Motor neuron (in vitro differentiated cells): Measurements from ENCODE around the gene RAB27B. TPM values are rescaled to one million over a fixed set of nuclear protein-coding genes. Genes with fewer than 3 reads are reported as not detected.
"Not testable (repeated sequence)": the region's sequence is repeated elsewhere in the genome, so short reads cannot be mapped to it uniquely, and the experiment has no call there.

Experiments used
- ATAC-seq, 8 experiments: fragments of 200-7000 bp; cut with Tn5 transposase; replicated peaks in 6 of 8; 2 replicates each; pipeline ENCODE4 v1.8.0; 2021; ENCODE audit warnings: mild to moderate bottlenecking in 8 of 8, moderate library complexity in 8 of 8
- H3K27ac ChIP-seq, 2 donors: fragments of 250-450 bp; sonication (Bioruptor Pico); 2 replicates each; pipeline ENCODE4 v1.9.0; 2021; ENCODE audit warnings: antibody characterized with exemption in 2 of 2, mild to moderate bottlenecking in 2 of 2, moderate library complexity in 1 of 2
- H3K4me1 ChIP-seq, 2 donors: fragments of 250-450 bp; sonication (Bioruptor Pico); replicated peaks in 1 of 2; 2 replicates each; pipeline ENCODE4 v1.6.1; 2021; ENCODE audit warnings: antibody characterized with exemption in 2 of 2, mild to moderate bottlenecking in 2 of 2, moderate library complexity in 1 of 2
- H3K4me3 ChIP-seq, 5 donors: fragments of 250-450 bp; sonication (Bioruptor Pico); 2 replicates each; pipeline ENCODE4 v1.9.0; 2021; ENCODE audit warnings: antibody characterized with exemption in 5 of 5, mild to moderate bottlenecking in 5 of 5, moderate library complexity in 4 of 5
- WGBS, 10 experiments: fragments of 450-650 bp; shearing (Covaris generic); methylation state at CpG; one replicate each; pipeline ENCODE4 v1.0.0; 2022; 5-methylcytosine and 5-hydroxymethylcytosine counted together
- in situ Hi-C, 9 experiments: fragments of 400-800 bp; cut with MboI; loops; one replicate each; pipeline ENCODE4 v1.15.0; 2021; ENCODE audit warnings: low sequenced_read_pairs in 9 of 9, low pct_unique_long_range_greater_than_20kb in 2 of 9; ENCODE audit not compliant: unreplicated experiment in 9 of 9
- total RNA-seq, 8 experiments: library from RNA; unstranded; fragments of 300-600 nt; gene quantifications; 2 replicates each; pipeline versions ENCODE4 v1.2.3 to v1.2.4, GENCODE V29; 2022

The RAB27B gene
- total RNA-seq, 8 experiments from 2014 or later, result 0.03 to 8.5 (median 3.0) TPM

DNA sequence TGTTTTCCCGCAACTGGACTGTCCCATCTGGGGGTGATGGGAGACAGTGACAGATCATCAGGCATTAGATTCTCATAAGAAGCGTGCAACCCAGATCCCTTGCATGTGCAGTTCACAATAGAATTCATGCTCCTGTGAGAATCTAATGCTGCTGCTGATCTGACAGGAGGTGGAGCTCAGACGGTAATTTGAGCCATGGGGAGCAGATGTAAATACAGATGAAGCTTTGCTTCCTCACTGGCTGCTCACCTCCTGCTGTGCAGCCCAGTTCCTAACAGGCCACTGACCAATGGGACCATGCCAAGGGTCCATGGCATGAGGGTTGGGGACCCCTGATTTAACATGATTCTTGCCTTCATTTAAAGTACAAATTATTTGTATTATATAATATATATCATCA is 26.8 kb downstream of the RAB27B start:
- in situ Hi-C loops, H3K4me1 ChIP-seq, H3K27ac ChIP-seq, ATAC-seq, H3K4me3 ChIP-seq: not testable (repeated sequence)
- WGBS, 10 experiments, result 43 to 100% (median 93%) methylated on average over 1 to 3 of the region's 3 CpGs; no CpG with 5 or more reads in 1 of the 10 experiments

DNA sequence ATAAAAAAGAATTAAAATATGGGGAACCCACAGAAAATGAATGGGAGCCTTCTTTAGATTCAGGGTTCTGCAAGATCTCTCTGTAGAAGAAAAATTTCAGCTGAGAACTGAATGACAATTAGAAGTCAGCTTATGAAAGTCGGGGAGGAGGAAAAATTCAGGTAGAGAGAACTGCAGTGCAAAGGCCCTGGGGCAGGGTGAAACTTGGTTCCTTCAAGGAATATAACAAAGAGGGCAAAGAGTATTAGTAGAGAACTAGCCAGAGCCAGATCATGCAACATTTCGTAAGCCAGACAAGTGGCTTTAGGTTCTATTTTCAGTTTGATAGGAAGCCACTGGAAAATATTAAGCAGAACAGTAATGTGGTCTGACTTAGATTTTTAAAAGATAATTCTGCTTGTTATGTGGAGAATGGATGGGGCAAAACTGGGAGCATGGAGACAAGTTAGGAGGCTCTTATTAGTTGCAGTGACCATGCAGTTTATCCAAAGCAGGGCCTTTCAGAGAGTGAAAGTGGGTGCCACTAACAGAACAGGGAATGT is 27.9 kb downstream of the RAB27B start:
- Histone ChIP-seq H3K4me1 (no peaks in the 10 kb centered on the region), H3K27ac (no peak overlapping the region), H3K4me3 (no peak overlapping the region)
- in situ Hi-C loops, result no loop called here
- ATAC-seq, result no peak
- 42 to 100% (median 63%) methylated on average over 1 to 2 of the region's 2 CpGs; no CpG with 5 or more reads in 1 of the 10 experiments for WGBS, 10 experiments

DNA sequence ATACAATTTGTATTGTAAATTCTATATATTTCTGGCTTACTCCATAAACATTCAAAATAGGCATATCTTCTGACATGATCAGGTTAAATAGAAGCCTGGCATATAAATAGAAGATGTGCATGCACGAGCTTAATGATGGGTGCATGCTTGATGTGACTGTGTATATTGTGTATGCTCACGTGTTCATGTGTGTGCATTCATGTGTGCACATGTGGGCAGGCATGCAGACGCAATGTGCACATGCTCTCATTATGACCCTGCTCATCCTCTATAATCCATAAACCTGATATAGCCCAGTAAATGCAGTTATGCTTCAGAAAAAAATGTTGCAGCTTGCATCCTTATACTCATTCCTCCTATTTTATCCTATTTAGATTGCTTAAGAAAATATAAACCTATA is 29.2 kb downstream of the RAB27B start:
- Histone ChIP-seq H3K4me3 (no peak overlapping the region), H3K4me1 (no peaks in the 10 kb centered on the region), H3K27ac (no peak overlapping the region)
- in situ Hi-C loops, result no loop called here
- ATAC-seq, result no peak
- 39 to 88% (median 72%) methylated on average over 1 to 3 of the region's 3 CpGs; no CpG with 5 or more reads in 1 of the 10 experiments for WGBS, 10 experiments

DNA sequence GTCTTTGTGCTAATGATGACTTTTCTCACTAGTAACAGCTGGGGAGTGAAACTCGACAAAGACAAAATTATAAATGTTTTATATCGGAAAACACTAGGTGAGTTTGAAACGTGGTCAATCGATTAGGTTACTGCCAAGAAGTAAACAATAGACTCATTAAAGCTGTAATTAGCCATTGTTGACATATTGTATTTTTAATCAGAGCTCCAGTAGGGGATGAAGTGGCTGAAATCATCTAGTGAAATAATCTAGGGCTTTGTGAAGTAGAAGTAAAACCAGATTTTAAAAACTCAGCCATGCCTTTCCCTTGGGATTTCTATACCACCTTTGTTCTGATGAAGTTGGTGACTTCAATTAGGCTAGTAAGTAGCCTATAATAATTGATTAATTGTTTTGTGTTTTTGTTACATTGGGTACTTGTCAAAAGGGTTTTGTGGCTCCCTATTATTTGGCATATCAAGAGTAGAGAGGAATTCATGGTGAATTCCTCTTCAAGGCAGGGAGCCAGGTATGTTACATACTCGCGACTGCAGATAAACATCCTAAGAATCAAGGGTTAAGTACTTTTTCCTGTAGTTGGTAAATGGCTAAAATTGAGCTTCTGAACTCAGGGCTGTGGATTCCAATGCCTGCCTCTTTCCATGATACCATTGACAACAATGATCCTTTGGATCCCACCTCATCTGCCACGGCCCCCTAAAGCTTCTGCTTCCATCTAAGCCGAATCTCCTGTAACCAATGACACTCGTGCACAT is 31.6 kb downstream of the RAB27B start:
- H3K27ac ChIP-seq, result no peak overlapping the region
- no peaks in the 10 kb centered on the region for H3K4me1 ChIP-seq
- ATAC-seq, result no peak
- H3K4me3 ChIP-seq, result no peak overlapping the region
- WGBS, 10 experiments, result 40 to 92% (median 80%) methylated on average over 2 to 9 of the region's 9 CpGs
- in situ Hi-C loops, result no loop called here

DNA sequence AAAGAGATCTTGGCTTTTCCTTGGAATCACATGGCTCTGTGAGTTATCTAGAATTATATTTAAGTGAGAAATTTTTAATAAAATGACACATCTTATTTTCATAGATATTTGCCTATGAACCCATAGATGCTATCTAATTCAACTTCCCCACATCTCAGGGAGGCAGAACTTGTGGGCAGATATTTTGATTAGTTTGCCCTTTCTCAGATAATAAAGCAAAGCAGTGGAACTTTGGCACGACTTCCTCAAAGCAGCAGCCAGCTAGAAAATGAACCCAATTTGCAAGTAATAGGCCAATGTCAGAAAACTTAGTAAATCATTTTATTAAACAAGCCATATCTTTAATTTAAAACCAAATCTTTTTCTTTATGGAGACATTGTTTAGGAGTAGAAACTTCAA is 32.7 kb downstream of the RAB27B start:
- H3K4me3 ChIP-seq, result no peak overlapping the region
- no peak overlapping the region for H3K27ac ChIP-seq
- no peaks in the 10 kb centered on the region for H3K4me1 ChIP-seq
- in situ Hi-C loops, result no loop called here
- no peak for ATAC-seq
- WGBS, 10 experiments, result 11 to 100% (median 67%) methylated on average over 1 of the region's 1 CpG; no CpG with 5 or more reads in 3 of the 10 experiments

DNA sequence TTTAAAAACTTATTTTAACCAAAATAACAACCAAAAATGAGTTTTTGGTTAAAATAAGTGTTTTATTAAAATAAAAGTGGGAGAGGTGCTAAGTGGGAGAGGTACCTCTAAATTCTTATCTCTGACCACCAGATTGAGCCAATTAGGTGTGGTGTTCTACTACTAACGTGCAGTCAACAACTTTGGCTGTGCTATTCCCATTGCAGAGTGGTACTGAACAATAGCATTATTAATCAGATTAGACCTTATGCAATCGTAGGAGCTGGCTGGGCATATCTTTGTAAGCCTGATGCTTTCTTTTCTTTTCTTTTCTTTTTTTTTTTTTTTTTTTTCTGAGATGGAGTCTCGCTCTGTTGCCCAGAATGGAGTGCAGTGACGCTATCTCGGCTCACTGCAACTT is 38.9 kb downstream of the RAB27B start:
- 8 to 92% (median 75%) methylated on average over 1 to 5 of the region's 5 CpGs; no CpG with 5 or more reads in 2 of the 10 experiments for WGBS, 10 experiments
- in situ Hi-C loops, result no loop called here

DNA sequence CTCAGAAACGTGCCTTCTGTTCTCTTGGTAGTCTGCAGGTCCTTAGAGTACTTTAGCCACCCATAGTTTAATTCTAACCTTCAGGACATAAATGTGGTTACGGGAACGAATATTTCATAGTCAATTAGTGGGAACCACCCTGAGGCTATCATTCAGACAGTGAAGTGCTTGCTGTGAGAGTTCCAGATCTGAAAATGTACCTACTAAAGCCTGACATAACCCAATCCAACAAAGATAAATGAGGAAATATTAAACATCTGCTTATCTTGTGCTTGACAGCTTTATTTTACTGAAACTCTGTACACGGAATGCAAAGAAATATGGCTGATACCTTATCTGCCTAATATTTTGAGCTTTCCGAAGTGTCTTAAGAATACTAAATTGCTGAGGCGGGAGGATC is 43.0 kb downstream of the RAB27B start:
- no peak overlapping the region for H3K4me3 ChIP-seq
- no peaks in the 10 kb centered on the region for H3K4me1 ChIP-seq
- in situ Hi-C loops, result no loop called here
- H3K27ac ChIP-seq, result no peak overlapping the region
- ATAC-seq, result peak in 2 of 8 experiments; percentile 25
- 43 to 97% (median 67%) methylated on average over 1 to 6 of the region's 6 CpGs for WGBS, 10 experiments

More for the DNA sequence above, 38.9 kb downstream of the RAB27B start:
- no peak for ATAC-seq
- Histone ChIP-seq H3K27ac (no peak overlapping the region), H3K4me3 (no peak overlapping the region), H3K4me1 (no peaks in the 10 kb centered on the region)

DNA sequence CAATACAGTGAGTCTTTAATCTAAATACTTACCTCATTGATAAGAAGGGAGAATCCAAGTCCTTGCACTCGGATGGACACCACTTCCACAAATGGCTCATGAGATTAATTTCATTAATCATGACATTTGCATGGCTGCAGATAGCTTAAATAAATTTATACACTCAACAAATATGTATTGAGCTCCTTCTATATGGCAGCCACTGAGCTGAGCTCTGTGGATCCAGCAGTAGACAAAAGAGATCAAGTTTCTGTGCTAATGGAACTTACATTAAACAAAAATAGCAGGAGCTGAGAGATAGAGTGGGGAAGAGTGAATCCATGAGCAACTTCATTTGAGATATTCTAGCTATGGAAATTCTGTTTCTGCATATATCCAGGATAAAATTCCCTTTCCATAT is 44.4 kb downstream of the RAB27B start:
- in situ Hi-C loops, result no loop called here
- ATAC-seq, result no peak

DNA sequence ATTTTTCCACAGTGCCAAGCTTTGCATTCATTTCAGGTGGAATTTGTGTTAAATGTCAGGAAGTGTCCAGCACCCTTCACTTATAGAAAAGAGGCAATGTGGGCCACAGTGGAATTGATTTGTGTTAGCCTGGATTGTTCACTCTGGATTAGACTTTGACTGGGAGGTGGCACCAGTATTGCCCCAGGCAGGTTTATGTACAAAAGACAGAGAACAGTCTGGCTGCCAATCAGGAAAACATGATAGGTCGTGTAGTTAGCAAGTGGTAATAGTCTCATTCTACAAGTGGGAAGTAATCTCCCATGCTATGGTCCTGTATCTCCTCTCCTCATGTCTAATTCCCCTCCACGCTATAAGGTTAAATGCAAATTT is 45.6 kb downstream of the RAB27B start:
- 15 to 86% (median 70%) methylated on average over 1 to 2 of the region's 2 CpGs; no CpG with 5 or more reads in 1 of the 10 experiments for WGBS, 10 experiments
- Histone ChIP-seq H3K4me1 (peaks cover 0 to 4% of the 10 kb centered on the region in 2 donors), H3K4me3 (no peak overlapping the region), H3K27ac (no peak overlapping the region)
- in situ Hi-C loops, result no loop called here
- ATAC-seq, result no peak

More for the DNA sequence above, 44.4 kb downstream of the RAB27B start:
- no peak overlapping the region for H3K27ac ChIP-seq
- WGBS, 10 experiments, result 0 to 100% (median 100%) methylated on average over 1 of the region's 1 CpG; no CpG with 5 or more reads in 4 of the 10 experiments
- H3K4me1 ChIP-seq, result no peaks in the 10 kb centered on the region
- no peak overlapping the region for H3K4me3 ChIP-seq

DNA sequence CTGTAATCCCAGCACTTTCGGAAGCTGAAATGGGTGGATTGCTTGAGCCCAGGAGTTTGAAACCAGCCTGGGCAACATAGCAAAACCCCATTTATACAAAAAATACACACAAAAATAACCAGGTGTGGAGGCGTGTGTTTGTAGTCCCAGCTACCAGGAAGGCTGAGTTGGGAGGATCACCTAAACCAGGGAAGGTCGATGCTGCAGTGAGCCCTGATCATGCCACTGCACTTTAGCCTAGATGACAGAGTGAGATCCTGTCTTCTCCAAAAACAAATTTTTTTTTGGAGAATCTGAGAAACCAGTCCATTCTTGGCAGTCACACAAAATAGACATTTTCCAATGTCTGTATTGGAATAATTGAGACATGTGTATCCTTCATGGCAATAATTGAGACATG is 46.8 kb downstream of the RAB27B start:
- H3K4me3 ChIP-seq, result no peak overlapping the region
- 43 to 100% (median 86%) methylated on average over 1 to 3 of the region's 3 CpGs; no CpG with 5 or more reads in 3 of the 10 experiments for WGBS, 10 experiments
- peaks cover 4% of the 10 kb centered on the region in 2 donors for H3K4me1 ChIP-seq
- in situ Hi-C loops, result no loop called here
- no peak for ATAC-seq
- H3K27ac ChIP-seq, result no peak overlapping the region

DNA sequence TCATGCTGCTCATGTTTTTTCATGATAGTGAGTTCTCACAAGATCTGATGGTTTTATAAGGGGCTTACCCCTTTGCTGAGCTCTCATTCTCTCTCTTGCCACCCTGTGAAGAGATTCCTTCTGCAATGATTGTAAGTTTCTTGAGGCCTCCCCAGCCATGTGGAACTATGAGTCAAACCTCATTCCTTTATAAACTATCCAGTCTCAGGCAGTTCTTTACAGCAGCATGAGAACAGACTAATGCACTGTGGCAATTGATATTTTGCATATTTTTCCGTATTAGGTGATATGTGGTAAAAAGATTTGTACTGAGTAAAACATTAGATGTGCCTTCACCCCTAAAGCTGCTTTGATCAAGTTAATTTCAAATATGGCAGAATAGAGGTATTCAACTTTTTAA is 48.8 kb downstream of the RAB27B start:
- no peak overlapping the region for H3K27ac ChIP-seq
- peaks cover 4 to 9% of the 10 kb centered on the region in 2 donors for H3K4me1 ChIP-seq
- in situ Hi-C loops, result no loop called here
- no peak for ATAC-seq
- H3K4me3 ChIP-seq, result no peak overlapping the region
- WGBS, 10 experiments, result 86 to 100% (median 93%) methylated on average over 1 of the region's 1 CpG; no CpG with 5 or more reads in 6 of the 10 experiments

DNA sequence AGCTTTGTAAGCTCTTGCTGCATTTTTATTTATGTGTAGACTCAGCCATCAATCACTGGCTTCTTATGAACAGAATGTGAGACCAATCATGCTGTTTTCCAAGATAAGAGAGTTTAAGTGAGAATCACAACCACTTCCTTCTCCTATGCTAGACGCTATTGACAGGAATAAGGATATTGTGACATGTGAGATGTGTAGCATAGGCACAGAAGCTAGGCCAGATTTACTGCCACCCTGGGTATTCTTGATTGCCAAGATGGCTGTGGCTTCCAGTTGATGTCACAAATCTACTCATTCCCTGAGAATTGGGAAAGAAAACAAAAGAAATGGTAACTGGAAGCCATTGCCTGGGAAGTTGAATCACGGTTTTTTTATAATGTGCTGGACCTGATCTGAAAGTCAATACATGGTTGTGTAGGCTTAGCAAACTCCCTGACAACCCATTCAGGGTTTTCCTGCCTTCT is 49.9 kb downstream of the RAB27B start:
- no peak overlapping the region for H3K27ac ChIP-seq
- in situ Hi-C loops, result no loop called here
- no peak overlapping the region for H3K4me3 ChIP-seq
- H3K4me1 ChIP-seq, result peaks cover 4 to 9% of the 10 kb centered on the region in 2 donors
- 40 to 100% (median 76%) methylated on average over 1 to 2 of the region's 2 CpGs for WGBS, 10 experiments
- ATAC-seq, result peak in 3 of 8 experiments; percentile 46 to 87 (median 47)

DNA sequence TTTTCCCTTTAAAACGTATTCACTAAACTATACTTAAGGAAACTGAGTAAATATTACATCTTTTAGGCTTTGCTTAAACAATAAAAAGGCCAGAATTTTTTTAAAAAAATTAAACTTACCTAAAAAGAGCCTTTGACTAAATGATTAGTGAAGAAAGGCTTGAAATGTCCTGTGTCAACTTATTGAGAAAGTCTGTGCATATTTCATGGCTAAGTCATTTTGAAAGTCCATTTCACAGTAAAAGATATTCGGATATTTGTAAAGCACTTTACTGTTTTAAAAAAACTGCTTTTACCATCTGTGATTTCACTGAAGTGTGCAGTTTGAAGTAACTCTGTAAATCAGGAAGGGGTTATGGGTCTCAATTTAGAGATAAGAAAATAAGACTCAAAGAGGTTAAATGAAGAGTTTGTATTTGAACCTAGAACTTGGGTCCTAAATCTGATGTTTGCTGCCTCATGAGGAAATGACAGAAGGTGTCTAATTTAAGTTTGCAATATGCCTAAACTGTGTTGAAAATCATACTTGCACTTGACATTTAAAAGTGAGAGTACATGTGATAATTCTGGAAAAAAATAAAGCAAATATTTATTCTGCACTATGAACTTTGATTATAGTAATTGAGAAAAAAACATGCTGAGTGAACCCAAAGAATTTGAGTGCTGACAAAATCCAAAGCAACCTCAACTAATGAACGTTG is 50.5 kb downstream of the RAB27B start:
- ATAC-seq, result peak in 1 of 8 experiments; percentile 7

More for the DNA sequence above, 50.5 kb downstream of the RAB27B start:
- Histone ChIP-seq H3K4me3 (no peak overlapping the region), H3K27ac (no peak overlapping the region), H3K4me1 (peaks cover 4 to 9% of the 10 kb centered on the region in 2 donors)
- in situ Hi-C loops, result no loop called here
- 23 to 83% (median 67%) methylated on average over 2 to 3 of the region's 3 CpGs for WGBS, 10 experiments
